Small intestine (tissue), 7 donors: ENCODE data around the gene MOV10. TPM values are rescaled to one million over a fixed set of nuclear protein-coding genes. Genes with fewer than 3 reads are reported as not detected.
A peak's percentile ranks its signal among the peaks of the same experiment; 100 is the strongest.

Experiments used
- DNase-seq, 2 donors: peaks; one replicate each; pipeline versions ENCODE4 v3.0.0 to v3.0.0-alpha.2; 2013
- FAIRE-seq: peaks from 2 replicates; lab custom pipeline; 2012; peaks lifted over from hg19 to GRCh38; lab: Jason Lieb, UNC
- H3K27ac ChIP-seq, 3 donors: one replicate each; pipeline ENCODE4 v1.5.1; 2013; ENCODE audit warnings: low read length in 2 of 3, mild to moderate bottlenecking in 2 of 3, control low read depth in 1 of 3, inconsistent platforms in 1 of 3, low read depth in 1 of 3, moderate library complexity in 1 of 3
- H3K27me3 ChIP-seq, 3 donors: one replicate each; pipeline ENCODE4 v1.6.1; 2013; ENCODE audit warnings: low read length in 3 of 3, inconsistent platforms in 1 of 3; ENCODE audit not compliant: control insufficient read depth in 3 of 3, insufficient read depth in 3 of 3
- H3K36me3 ChIP-seq, 3 donors: one replicate each; pipeline ENCODE4 v1.6.1; 2013; ENCODE audit warnings: low read length in 3 of 3, inconsistent platforms in 1 of 3, low read depth in 1 of 3, mild to moderate bottlenecking in 1 of 3, moderate library complexity in 1 of 3; ENCODE audit not compliant: control insufficient read depth in 3 of 3, insufficient read depth in 2 of 3
- H3K4me1 ChIP-seq, 3 donors: one replicate each; pipeline ENCODE4 v1.6.1; 2013; ENCODE audit warnings: low read length in 2 of 3, inconsistent platforms in 1 of 3, low read depth in 1 of 3, mild to moderate bottlenecking in 1 of 3, moderate library complexity in 1 of 3; ENCODE audit not compliant: control insufficient read depth in 3 of 3, insufficient read depth in 2 of 3
- H3K4me3 ChIP-seq, 3 donors: one replicate each; pipeline ENCODE4 v1.5.1; 2013; ENCODE audit warnings: low read length in 3 of 3, control low read depth in 1 of 3, inconsistent platforms in 1 of 3, low read depth in 1 of 3, mild to moderate bottlenecking in 1 of 3, moderate library complexity in 1 of 3
- H3K9me3 ChIP-seq, 2 donors: one replicate each; pipeline ENCODE4 v1.6.1; 2013; ENCODE audit warnings: low read depth in 1 of 2, low read length in 1 of 2; ENCODE audit not compliant: control insufficient read depth in 2 of 2, insufficient read depth in 1 of 2
- WGBS, 3 donors: extraction: QIAGEN DNeasy Blood & Tissue Kit; methylation state at CpG; one replicate each; pipeline ENCODE4 v1.1.7; 2013; 5-methylcytosine and 5-hydroxymethylcytosine counted together
- polyA plus RNA-seq, 4 donors: library from polyadenylated mRNA; stranded (reverse) in 3 of 4; unstranded in 1 of 4; fragments of 200-250 nt in 3 of 4; fragments of 120-200 nt in 1 of 4; gene quantifications; one replicate each; pipeline versions ENCODE4 v1.2.1 to v1.2.3, GENCODE V29; 2013
- donor health status: healthy with polysubstance abuse.
- donor health status: control.
- donor health status: control.
- donor health status: Bipolar disorder and iron deficiency.
- donor health status: healthy.

Gene MOV10
- polyA plus RNA-seq, 4 donors: 53.2 to 222 (median 118) TPM

- no peak overlapping the region for H3K27ac ChIP-seq
- H3K27me3 ChIP-seq: no peaks in the 10 kb centered on the region
- no peaks in the 10 kb centered on the region for H3K4me1 ChIP-seq
- H3K9me3 ChIP-seq: no peaks in the 10 kb centered on the region
- WGBS, 3 donors: 44 to 85% (median 61%) methylated on average over 1 of the region's 1 CpG
- no peak overlapping the region for H3K4me3 ChIP-seq
- no peak for FAIRE-seq
- no peak for DNase-seq
- no peaks in the 10 kb centered on the region for H3K36me3 ChIP-seq
Observed at GRCh38 chr1:112729909-112730308, 55.5 kb downstream of the MOV10 start.

GRCh38 chr1:112731451-112731850 is 57.0 kb downstream of the MOV10 start:
- no peak overlapping the region for H3K4me3 ChIP-seq
- no peaks in the 10 kb centered on the region for H3K27me3 ChIP-seq
- H3K36me3 ChIP-seq: no peaks in the 10 kb centered on the region
- DNase-seq: no peak
- H3K27ac ChIP-seq: no peak overlapping the region
- no peak for FAIRE-seq
- H3K9me3 ChIP-seq: no peaks in the 10 kb centered on the region
- 90 to 100% (median 93%) methylated on average over 1 of the region's 1 CpG for WGBS, 3 donors
- H3K4me1 ChIP-seq: no peaks in the 10 kb centered on the region

- no peaks in the 10 kb centered on the region for H3K9me3 ChIP-seq
- 92 to 100% (median 95%) methylated on average over 1 of the region's 1 CpG for WGBS, 3 donors
- peaks cover 0 to 8% (median 7%) of the 10 kb centered on the region in 3 donors for H3K27me3 ChIP-seq
- no peak for DNase-seq
- H3K4me1 ChIP-seq: no peaks in the 10 kb centered on the region
- H3K36me3 ChIP-seq: no peaks in the 10 kb centered on the region
- H3K4me3 ChIP-seq: no peak overlapping the region
- FAIRE-seq: no peak
- H3K27ac ChIP-seq: no peak overlapping the region
Observed at GRCh38 chr1:112735752-112736151, 61.3 kb downstream of the MOV10 start.

- WGBS, 3 donors: 86 to 95% (median 91%) methylated on average over 3 of the region's 3 CpGs
- no peaks in the 10 kb centered on the region for H3K4me1 ChIP-seq
- DNase-seq: no peak
- peaks cover 0 to 3% of the 10 kb centered on the region in 2 donors for H3K9me3 ChIP-seq
- no peaks in the 10 kb centered on the region for H3K36me3 ChIP-seq
- no peak overlapping the region for H3K27ac ChIP-seq
- no peak overlapping the region for H3K4me3 ChIP-seq
- peaks cover 0 to 26% (median 12%) of the 10 kb centered on the region in 3 donors for H3K27me3 ChIP-seq
- no peak for FAIRE-seq
Observed at GRCh38 chr1:112737573-112737972, 63.1 kb downstream of the MOV10 start.

GRCh38 chr1:112743174-112744008 is 68.9 kb downstream of the MOV10 start:
- no peaks in the 10 kb centered on the region for H3K36me3 ChIP-seq
- H3K27ac ChIP-seq: no peak overlapping the region
- DNase-seq (peak in 1 of 2 donors; percentile 28), FAIRE-seq (no peak)
- H3K4me1 ChIP-seq: peaks cover 0 to 11% (median 0%) of the 10 kb centered on the region in 3 donors
- peaks cover 4 to 55% (median 23%) of the 10 kb centered on the region in 3 donors for H3K27me3 ChIP-seq
- H3K4me3 ChIP-seq: peak overlapping the region in 1 of 3 donors; percentile 26
- peaks cover 0 to 8% of the 10 kb centered on the region in 2 donors for H3K9me3 ChIP-seq
- 16 to 24% (median 21%) methylated on average over 51 to 54 of the region's 54 CpGs for WGBS, 3 donors

GRCh38 chr1:112744009-112744578 is 69.6 kb downstream of the MOV10 start:
- Histone ChIP-seq H3K9me3 (peaks cover 0 to 8% of the 10 kb centered on the region in 2 donors), H3K27me3 (peaks cover 4 to 56% (median 23%) of the 10 kb centered on the region in 3 donors), H3K4me3 (peak overlapping the region in 1 of 3 donors; percentile 26), H3K27ac (no peak overlapping the region), H3K36me3 (no peaks in the 10 kb centered on the region), H3K4me1 (peaks cover 0 to 11% (median 0%) of the 10 kb centered on the region in 3 donors)
- FAIRE-seq: no peak
- peak; percentile 23 to 65 for DNase-seq
- WGBS, 3 donors: 4 to 8% (median 7%) methylated on average over 48 to 58 of the region's 58 CpGs

GRCh38 chr1:112748396-112748795 is 73.9 kb downstream of the MOV10 start:
- no peak overlapping the region for H3K4me3 ChIP-seq
- peaks cover 4 to 25% (median 14%) of the 10 kb centered on the region in 3 donors for H3K27me3 ChIP-seq
- WGBS, 3 donors: 90 to 96% (median 95%) methylated on average over 12 of the region's 12 CpGs
- peaks cover 0 to 11% (median 0%) of the 10 kb centered on the region in 3 donors for H3K4me1 ChIP-seq
- no peak overlapping the region for H3K27ac ChIP-seq
- FAIRE-seq: no peak
- DNase-seq: no peak
- H3K9me3 ChIP-seq: peaks cover 0 to 5% of the 10 kb centered on the region in 2 donors
- no peaks in the 10 kb centered on the region for H3K36me3 ChIP-seq
